Activated CD4-positive, alpha-beta memory T cell treated with anti-CD3 and anti-CD28 coated beads, Interleukin-2, amount 10 ng/mL, durations not matched to agents 7 days and 5 days (primary cell): Measurements from ENCODE around the gene MPDZ. TPM values are rescaled to one million over a fixed set of nuclear protein-coding genes. Genes with fewer than 3 reads are reported as not detected.

Experiments used
- CTCF ChIA-PET: fragments of 350-600 bp; sonication (Branson Sonifier 250); formaldehyde crosslinking; loops from one replicate; lab custom pipeline; 2021; ENCODE audit warnings: antibody characterized with exemption, inconsistent platforms; lab: Charles Lee
- POLR2A ChIA-PET: fragments of 350-600 bp; sonication (Branson Sonifier 250); formaldehyde crosslinking; loops from one replicate; lab custom pipeline; 2021; ENCODE audit warnings: antibody characterized with exemption; lab: Charles Lee
- DNase-seq: peaks from one replicate; pipeline ENCODE4 v3.0.0-alpha.2; 2020
- H3K27ac Mint-ChIP-seq: one replicate; pipeline ENCODE4 v1.8.0; 2021; ENCODE audit warnings: mild to moderate bottlenecking, mixed read lengths
- H3K27me3 Mint-ChIP-seq: one replicate; pipeline ENCODE4 v1.8.0; 2021; ENCODE audit warnings: mixed read lengths
- H3K36me3 Mint-ChIP-seq: one replicate; pipeline ENCODE4 v1.8.0; 2021; ENCODE audit warnings: low read depth, mixed read lengths
- H3K4me1 Mint-ChIP-seq: one replicate; pipeline ENCODE4 v1.8.0; 2021; ENCODE audit warnings: mixed read lengths
- H3K4me3 Mint-ChIP-seq: one replicate; pipeline ENCODE4 v1.8.0; 2021; ENCODE audit warnings: mild to moderate bottlenecking, mixed read lengths
- H3K9me3 Mint-ChIP-seq: one replicate; pipeline ENCODE4 v1.8.0; 2021; ENCODE audit warnings: mixed read lengths
- total RNA-seq, 2 experiments: library from RNA; stranded (reverse); gene quantifications; one replicate each; pipeline ENCODE4 v1.2.3, GENCODE V29; 2021

Gene MPDZ
- total RNA-seq, 2 experiments from 2014 or later = not detected

GRCh38 chr9:13278368-13279246 is 885 bp downstream of the MPDZ start:
- POLR2A ChIA-PET = no interaction called here
- Mint-ChIP-seq H3K27me3 (peaks cover 10% of the 10 kb centered on the region), H3K27ac (no peak overlapping the region), H3K9me3 (no peaks in the 10 kb centered on the region), H3K36me3 (no peaks in the 10 kb centered on the region), H3K4me1 (no peaks in the 10 kb centered on the region), H3K4me3 (no peak overlapping the region)
- no peak for DNase-seq
- CTCF ChIA-PET = no interaction called here

GRCh38 chr9:13278023-13278367 is 1.5 kb downstream of the MPDZ start:
- Mint-ChIP-seq H3K9me3 (no peaks in the 10 kb centered on the region), H3K4me1 (no peaks in the 10 kb centered on the region)

GRCh38 chr9:13274886-13275641 is 4.4 kb downstream of the MPDZ start:
- Mint-ChIP-seq H3K9me3 (peaks cover 8% of the 10 kb centered on the region), H3K27ac (no peak overlapping the region), H3K4me1 (no peaks in the 10 kb centered on the region), H3K27me3 (peaks cover 6% of the 10 kb centered on the region), H3K4me3 (no peak overlapping the region), H3K36me3 (no peaks in the 10 kb centered on the region)
- ChIA-PET CTCF (no interaction called here), POLR2A (no interaction called here)
- no peak for DNase-seq

More at GRCh38 chr9:13278023-13278367, 1.5 kb downstream of the MPDZ start:
- H3K27ac Mint-ChIP-seq = no peak overlapping the region
- DNase-seq = no peak
- no peak overlapping the region for H3K4me3 Mint-ChIP-seq
- CTCF ChIA-PET = no interaction called here
- POLR2A ChIA-PET = no interaction called here
- H3K36me3 Mint-ChIP-seq = no peaks in the 10 kb centered on the region
- H3K27me3 Mint-ChIP-seq = peaks cover 10% of the 10 kb centered on the region

- DNase-seq = no peak
- ChIA-PET CTCF (no interaction called here), POLR2A (no interaction called here)
- H3K36me3 Mint-ChIP-seq = no peaks in the 10 kb centered on the region
- H3K27ac Mint-ChIP-seq = no peak overlapping the region
- no peak overlapping the region for H3K4me3 Mint-ChIP-seq
- peaks cover 10% of the 10 kb centered on the region for H3K9me3 Mint-ChIP-seq
- no peaks in the 10 kb centered on the region for H3K27me3 Mint-ChIP-seq
- H3K4me1 Mint-ChIP-seq = no peaks in the 10 kb centered on the region
Measured at GRCh38 chr9:13270734-13271133, 8.8 kb downstream of the MPDZ start.

GRCh38 chr9:13269589-13270452 is 9.7 kb downstream of the MPDZ start:
- no peak overlapping the region for H3K4me3 Mint-ChIP-seq
- ChIA-PET POLR2A (no interaction called here), CTCF (no interaction called here)
- H3K36me3 Mint-ChIP-seq = no peaks in the 10 kb centered on the region
- H3K27me3 Mint-ChIP-seq = no peaks in the 10 kb centered on the region
- H3K4me1 Mint-ChIP-seq = no peaks in the 10 kb centered on the region
- DNase-seq = no peak
- no peak overlapping the region for H3K27ac Mint-ChIP-seq
- peaks cover 10% of the 10 kb centered on the region for H3K9me3 Mint-ChIP-seq

- CTCF ChIA-PET = no interaction called here
Measured at GRCh38 chr9:13268469-13268868, 11.0 kb downstream of the MPDZ start.

GRCh38 chr9:13267743-13268142 is 11.7 kb downstream of the MPDZ start:
- POLR2A ChIA-PET = no interaction called here
- no peaks in the 10 kb centered on the region for H3K27me3 Mint-ChIP-seq
- H3K36me3 Mint-ChIP-seq = no peaks in the 10 kb centered on the region
- CTCF ChIA-PET = no interaction called here
- no peak for DNase-seq
- H3K27ac Mint-ChIP-seq = no peak overlapping the region
- H3K9me3 Mint-ChIP-seq = peaks cover 10% of the 10 kb centered on the region
- H3K4me1 Mint-ChIP-seq = no peaks in the 10 kb centered on the region
- H3K4me3 Mint-ChIP-seq = no peak overlapping the region

More at GRCh38 chr9:13268469-13268868, 11.0 kb downstream of the MPDZ start:
- Mint-ChIP-seq H3K27ac (no peak overlapping the region), H3K4me1 (no peaks in the 10 kb centered on the region), H3K9me3 (peaks cover 10% of the 10 kb centered on the region), H3K36me3 (no peaks in the 10 kb centered on the region), H3K4me3 (no peak overlapping the region), H3K27me3 (no peaks in the 10 kb centered on the region)
- DNase-seq = no peak
- POLR2A ChIA-PET = no interaction called here

GRCh38 chr9:13266167-13266566 is 13.3 kb downstream of the MPDZ start:
- DNase-seq = no peak
- ChIA-PET CTCF (no interaction called here), POLR2A (no interaction called here)
- H3K36me3 Mint-ChIP-seq = no peaks in the 10 kb centered on the region
- peaks cover 5% of the 10 kb centered on the region for H3K9me3 Mint-ChIP-seq
- H3K4me3 Mint-ChIP-seq = no peak overlapping the region
- no peaks in the 10 kb centered on the region for H3K4me1 Mint-ChIP-seq
- no peaks in the 10 kb centered on the region for H3K27me3 Mint-ChIP-seq
- H3K27ac Mint-ChIP-seq = no peak overlapping the region

GRCh38 chr9:13264788-13265187 is 14.7 kb downstream of the MPDZ start:
- no peaks in the 10 kb centered on the region for H3K27me3 Mint-ChIP-seq
- no peaks in the 10 kb centered on the region for H3K4me1 Mint-ChIP-seq
- H3K27ac Mint-ChIP-seq = no peak overlapping the region
- ChIA-PET POLR2A (no interaction called here), CTCF (no interaction called here)
- no peak overlapping the region for H3K4me3 Mint-ChIP-seq
- peaks cover 6% of the 10 kb centered on the region for H3K9me3 Mint-ChIP-seq
- no peaks in the 10 kb centered on the region for H3K36me3 Mint-ChIP-seq
- no peak for DNase-seq

GRCh38 chr9:13263511-13263910 is 16.0 kb downstream of the MPDZ start:
- ChIA-PET CTCF (interaction anchor here (0.7 to 0.8 kb wide), 2 partner anchors 225 to 357 kb away, joined by 3 read pairs; no protein-coding TSS in a partner anchor), POLR2A (no interaction called here)
- Mint-ChIP-seq H3K27me3 (no peaks in the 10 kb centered on the region), H3K4me1 (no peaks in the 10 kb centered on the region), H3K36me3 (no peaks in the 10 kb centered on the region), H3K4me3 (no peak overlapping the region), H3K27ac (no peak overlapping the region), H3K9me3 (peaks cover 6% of the 10 kb centered on the region)
- no peak for DNase-seq

GRCh38 chr9:13252852-13253251 is 26.6 kb downstream of the MPDZ start:
- no peaks in the 10 kb centered on the region for H3K27me3 Mint-ChIP-seq
- CTCF ChIA-PET = no interaction called here
- POLR2A ChIA-PET = no interaction called here
- H3K9me3 Mint-ChIP-seq = peaks cover 8% of the 10 kb centered on the region
- no peak overlapping the region for H3K4me3 Mint-ChIP-seq
- H3K4me1 Mint-ChIP-seq = no peaks in the 10 kb centered on the region
- H3K36me3 Mint-ChIP-seq = no peaks in the 10 kb centered on the region
- DNase-seq = no peak
- H3K27ac Mint-ChIP-seq = no peak overlapping the region

GRCh38 chr9:13244181-13244580 is 35.3 kb downstream of the MPDZ start:
- Mint-ChIP-seq H3K4me3 (no peak overlapping the region), H3K36me3 (no peaks in the 10 kb centered on the region), H3K9me3 (peaks cover 11% of the 10 kb centered on the region), H3K4me1 (no peaks in the 10 kb centered on the region), H3K27ac (no peak overlapping the region), H3K27me3 (no peaks in the 10 kb centered on the region)
- no peak for DNase-seq
- CTCF ChIA-PET = no interaction called here
- POLR2A ChIA-PET = no interaction called here

- H3K9me3 Mint-ChIP-seq = peaks cover 8% of the 10 kb centered on the region
- DNase-seq = no peak
- no peak overlapping the region for H3K4me3 Mint-ChIP-seq
- no peak overlapping the region for H3K27ac Mint-ChIP-seq
- POLR2A ChIA-PET = no interaction called here
- no peaks in the 10 kb centered on the region for H3K36me3 Mint-ChIP-seq
- no peaks in the 10 kb centered on the region for H3K27me3 Mint-ChIP-seq
- CTCF ChIA-PET = interaction anchor here (1.1 kb wide), 1 partner anchor 12 kb away, joined by 3 read pairs; no protein-coding TSS in a partner anchor
- no peaks in the 10 kb centered on the region for H3K4me1 Mint-ChIP-seq
Measured at GRCh38 chr9:13241283-13241682, 38.2 kb downstream of the MPDZ start.
